ENCODE data around the gene FKBP4. TPM values are rescaled to one million over a fixed set of nuclear protein-coding genes. Genes with fewer than 3 reads are reported as not detected.

FKBP4 gene
- total RNA-seq, 2 donors from 2014 or later = 139 to 253 TPM

- Histone ChIP-seq H3K36me3 (ENCODE audit: control insufficient read depth, insufficient read depth, low read length) (peaks cover 42% of the 10 kb centered on the region), H3K9ac (ENCODE audit: extremely low read depth, low read length, poor library complexity, severe bottlenecking) (no peak overlapping the region), H3K9me3 (ENCODE audit: control insufficient read depth, low read length) (no peaks in the 10 kb centered on the region), H3K4me1 (ENCODE audit: control insufficient read depth, insufficient read depth, low read length) (no peaks in the 10 kb centered on the region), H3K27me3 (ENCODE audit: control insufficient read depth, insufficient read depth, low read length, poor library complexity, severe bottlenecking) (no peaks in the 10 kb centered on the region), H3K27ac (ENCODE audit: low read depth, low read length) (no peak overlapping the region), H3K4me3 (ENCODE audit: low read length) (no peak overlapping the region)
- Mint-ChIP-seq H3K36me3 (ENCODE audit: low read depth) (peaks cover 54% of the 10 kb centered on the region), H3K4me3 (no peak overlapping the region), H3K27me3 (ENCODE audit: insufficient read depth) (no peaks in the 10 kb centered on the region), H3K27ac (no peak overlapping the region), H3K4me1 (no peaks in the 10 kb centered on the region), H3K9me3 (no peaks in the 10 kb centered on the region)
- no peak for DNase-seq
- TF ChIP-seq CTCF (conservative IDR thresholded peaks at IDR 0.05) = no peak
- WGBS, 2 experiments (ENCODE audit: insufficient coverage in 1 of 2, insufficient read length in 1 of 2) = 89 to 96% methylated on average over 4 to 6 of the region's 6 CpGs
Measured at GRCh38 chr12:2806700-2807099, 11.9 kb downstream of the FKBP4 start.

- no peaks in the 10 kb centered on the region for H3K9me3 ChIP-seq (ENCODE audit: control insufficient read depth, low read length)
- no peak overlapping the region for H3K9ac ChIP-seq (ENCODE audit: extremely low read depth, low read length, poor library complexity, severe bottlenecking)
- peaks cover 25% of the 10 kb centered on the region for H3K36me3 Mint-ChIP-seq (ENCODE audit: low read depth)
- H3K27ac ChIP-seq (ENCODE audit: low read depth, low read length) = no peak overlapping the region
- peaks cover 6% of the 10 kb centered on the region for H3K36me3 ChIP-seq (ENCODE audit: control insufficient read depth, insufficient read depth, low read length)
- peak overlapping the region; percentile 7 for H3K27ac Mint-ChIP-seq
- H3K9me3 Mint-ChIP-seq = no peaks in the 10 kb centered on the region
- H3K4me1 Mint-ChIP-seq = peaks cover 14% of the 10 kb centered on the region
- no peaks in the 10 kb centered on the region for H3K27me3 ChIP-seq (ENCODE audit: control insufficient read depth, insufficient read depth, low read length, poor library complexity, severe bottlenecking)
- WGBS, 2 experiments (ENCODE audit: insufficient coverage in 1 of 2, insufficient read length in 1 of 2) = 94% methylated on average over 4 of the region's 5 CpGs; no CpG with 5 or more reads in 1 of the 2 experiments
- DNase-seq = no peak
- no peaks in the 10 kb centered on the region for H3K4me1 ChIP-seq (ENCODE audit: control insufficient read depth, insufficient read depth, low read length)
- no peaks in the 10 kb centered on the region for H3K27me3 Mint-ChIP-seq (ENCODE audit: insufficient read depth)
- peak overlapping the region; percentile 92 for H3K4me3 Mint-ChIP-seq
- H3K4me3 ChIP-seq (ENCODE audit: low read length) = peak overlapping the region; percentile 97
- TF ChIP-seq CTCF (conservative IDR thresholded peaks at IDR 0.05) = no peak
Measured at GRCh38 chr12:2811801-2812200, 17.0 kb downstream of the FKBP4 start.

GRCh38 chr12:2812290-2813213 lies 17.8 kb downstream of the FKBP4 start, which contains the start of gene ITFG2:
Gene ITFG2 (plus strand): TSS chr12:2812668. CDS start chr12:2812761, 93 bp downstream.
- no peaks in the 10 kb centered on the region for H3K27me3 ChIP-seq (ENCODE audit: control insufficient read depth, insufficient read depth, low read length, poor library complexity, severe bottlenecking)
- H3K27ac Mint-ChIP-seq = peak within 1 kb of the TSS; percentile 100
- peak within 1 kb of the TSS; percentile 97 for H3K4me3 ChIP-seq (ENCODE audit: low read length)
- H3K27ac ChIP-seq (ENCODE audit: low read depth, low read length) = peak within 1 kb of the TSS; percentile 95
- peaks cover 28% of the 10 kb centered on the region for H3K36me3 Mint-ChIP-seq (ENCODE audit: low read depth)
- DNase-seq = peak; percentile 100
- H3K4me3 Mint-ChIP-seq = peak within 1 kb of the TSS; percentile 92
- no peaks in the 10 kb centered on the region for H3K9me3 Mint-ChIP-seq
- H3K9me3 ChIP-seq (ENCODE audit: control insufficient read depth, low read length) = no peaks in the 10 kb centered on the region
- peaks cover 14% of the 10 kb centered on the region for H3K4me1 Mint-ChIP-seq
- H3K9ac ChIP-seq (ENCODE audit: extremely low read depth, low read length, poor library complexity, severe bottlenecking) = peak within 1 kb of the TSS; percentile 98
- H3K4me1 ChIP-seq (ENCODE audit: control insufficient read depth, insufficient read depth, low read length) = no peaks in the 10 kb centered on the region
- no peak for TF ChIP-seq CTCF (conservative IDR thresholded peaks at IDR 0.05)
- WGBS, 2 experiments (ENCODE audit: insufficient coverage in 1 of 2, insufficient read length in 1 of 2) = 0 to 1% methylated on average over 23 to 48 of the region's 48 CpGs
- H3K36me3 ChIP-seq (ENCODE audit: control insufficient read depth, insufficient read depth, low read length) = peaks cover 9% of the 10 kb centered on the region
- no peaks in the 10 kb centered on the region for H3K27me3 Mint-ChIP-seq (ENCODE audit: insufficient read depth)

Data from endodermal cell (in vitro differentiated cells).